ENCODE data around the gene EHD1.

Gene EHD1

GRCh38 chr11:64871492-64871891, 6.9 kb downstream of the EHD1 start:
- no peak for DNase-seq

DNA sequence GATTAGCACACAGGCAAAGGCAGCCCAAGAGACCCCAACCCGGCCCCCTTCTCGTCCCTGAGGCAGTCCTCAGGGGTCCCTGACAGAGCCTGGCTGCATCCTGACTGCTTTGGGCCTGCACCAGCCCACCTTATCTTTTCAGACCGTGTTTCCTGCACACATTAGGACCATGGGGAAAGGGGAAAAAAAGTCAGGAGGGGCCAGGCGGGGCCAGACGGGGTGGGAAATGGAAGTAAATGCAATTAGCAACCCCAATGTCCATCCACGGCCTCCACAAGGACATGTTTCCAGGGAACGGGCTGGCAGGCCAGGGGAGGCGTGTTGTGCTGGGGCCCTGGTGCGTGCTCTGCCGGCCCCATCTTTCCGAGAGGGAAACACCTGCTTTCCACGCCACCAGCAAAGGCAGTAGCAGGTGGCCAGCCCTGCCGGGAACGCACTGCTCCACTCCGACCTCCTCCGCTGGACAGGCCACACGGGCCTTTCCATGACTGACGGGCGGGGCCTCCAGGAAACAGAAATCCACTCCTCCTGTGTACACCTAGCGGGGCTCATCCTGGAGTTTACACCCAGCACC, 7.4 kb downstream of the EHD1 start:
- no peak for DNase-seq

DNA sequence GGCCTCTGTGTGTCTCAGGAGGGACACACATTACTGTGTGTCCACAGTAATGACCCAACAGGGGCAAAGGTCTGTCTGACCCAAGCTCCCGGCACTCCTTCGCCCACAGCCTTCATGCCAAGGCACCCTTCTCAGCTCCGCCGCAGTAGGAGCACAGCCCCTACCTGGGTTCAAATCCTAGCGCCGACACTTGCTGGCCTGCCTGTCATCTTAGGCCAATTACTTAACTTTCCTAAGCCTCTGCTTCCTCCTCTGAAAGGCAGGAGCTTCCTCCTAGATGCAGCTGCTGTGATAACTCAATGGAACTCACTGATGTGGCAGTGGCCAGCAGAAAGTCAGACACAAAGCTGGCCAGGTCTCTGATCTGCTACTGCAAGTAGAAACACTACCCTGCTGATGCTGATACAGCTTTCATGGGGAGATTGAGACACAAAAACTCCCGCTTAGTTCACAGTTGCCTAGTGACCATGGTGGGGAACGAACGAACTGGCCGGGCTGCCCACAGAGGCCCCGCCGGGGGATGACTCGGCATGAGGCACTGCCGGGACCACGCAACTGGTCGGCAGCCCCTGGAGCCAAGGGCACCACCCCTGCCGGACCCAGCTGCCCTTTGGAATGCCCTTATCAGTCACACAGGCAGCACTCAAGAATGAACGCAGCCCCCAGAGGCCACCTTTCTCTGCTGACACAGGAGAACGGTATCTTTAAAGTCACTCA, 8.1 kb downstream of the EHD1 start:
- DNase-seq, result no peak

GRCh38 chr11:64869571-64870175, 8.7 kb downstream of the EHD1 start:
- DNase-seq, result no peak

DNA sequence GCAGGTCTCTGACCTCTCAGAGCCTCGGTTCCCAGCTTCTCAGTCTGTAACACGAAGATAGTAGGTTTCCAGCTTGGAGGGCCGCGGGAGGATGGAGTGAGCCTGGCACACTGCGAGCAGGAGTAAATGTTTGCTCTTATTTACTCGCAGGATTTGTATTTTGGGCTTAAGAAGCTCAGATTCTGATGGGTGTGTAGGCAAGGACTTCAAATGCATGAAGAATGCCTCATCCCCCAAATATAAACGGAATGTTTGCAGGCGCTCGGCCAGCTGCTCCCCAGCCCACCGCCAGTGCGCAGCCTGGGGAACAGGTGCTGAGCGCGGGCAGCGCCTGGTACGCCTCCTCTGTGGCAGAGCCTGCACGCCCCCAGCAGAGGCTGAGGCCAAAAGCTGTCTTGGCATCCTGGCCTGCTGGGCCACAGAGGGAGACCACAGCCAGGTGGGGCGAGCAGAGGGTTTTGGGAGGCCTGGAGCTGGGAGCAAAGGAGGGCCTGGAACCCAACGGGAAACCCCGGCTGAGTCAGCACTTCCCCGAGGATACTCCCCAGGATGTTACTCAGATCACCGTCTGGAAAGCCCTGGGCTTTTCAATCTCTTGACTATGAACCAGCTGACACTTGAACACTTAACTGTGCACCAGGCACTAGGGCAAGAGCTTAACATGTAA, 9.4 kb downstream of the EHD1 start:
- DNase-seq, result no peak

- no peak for DNase-seq
Measured at GRCh38 chr11:64867748-64868462, 10.5 kb downstream of the EHD1 start.

DNA sequence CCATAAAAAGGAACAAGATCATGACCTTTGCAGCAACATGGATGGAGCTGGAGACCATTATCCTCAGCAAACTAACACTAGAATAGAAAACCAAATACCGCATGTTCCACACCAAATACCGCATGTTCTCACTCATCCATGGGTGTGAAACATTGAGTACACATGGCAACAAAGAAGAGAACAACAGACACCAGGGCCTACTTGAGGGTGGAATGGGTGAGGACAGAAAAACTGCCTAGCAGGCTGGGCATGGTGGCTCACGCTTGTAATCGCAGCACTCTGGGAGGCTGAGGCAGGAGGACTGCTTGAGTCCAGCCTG, 12.3 kb downstream of the EHD1 start:
- no peak for DNase-seq

DNA sequence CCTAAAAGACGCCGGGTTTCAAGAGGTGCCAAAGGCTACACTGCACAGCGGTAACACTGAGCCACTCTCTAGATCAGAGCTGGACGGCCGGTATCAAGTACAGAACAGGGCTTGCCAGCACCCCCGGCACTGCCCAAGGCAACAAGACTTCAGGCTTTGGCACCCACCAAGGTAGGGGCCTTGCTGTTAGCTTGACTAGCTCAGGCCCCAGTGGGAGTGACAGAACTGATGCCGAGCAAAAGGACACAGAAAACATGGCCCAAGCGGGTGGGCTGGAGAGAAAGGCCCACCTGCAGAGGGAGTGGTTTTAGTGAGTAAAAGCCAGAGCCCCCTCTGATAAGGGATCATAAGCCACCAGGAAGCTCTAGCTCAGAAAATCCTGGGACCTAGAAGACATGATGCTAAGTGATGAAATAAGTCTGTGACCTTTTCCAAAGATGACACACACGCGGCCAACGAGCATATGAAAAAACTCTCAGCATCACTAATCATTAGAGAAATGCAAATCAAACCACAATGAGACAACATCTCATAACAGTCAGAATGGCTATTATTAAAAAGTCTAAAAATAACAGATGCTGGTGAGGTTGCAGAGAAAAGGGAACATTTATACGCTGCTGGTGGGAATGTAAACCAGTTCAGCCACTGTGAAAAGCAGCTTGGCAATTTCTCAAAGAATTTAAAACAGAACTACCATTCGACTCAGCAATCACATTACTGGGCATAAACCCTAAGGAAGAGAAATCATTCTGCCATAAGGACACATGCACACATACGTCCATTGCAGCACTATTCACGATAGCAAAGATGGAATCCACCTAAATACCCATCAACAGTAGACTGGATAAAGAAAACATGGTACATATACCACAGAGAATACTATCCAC, 12.9 kb downstream of the EHD1 start:
- no peak for DNase-seq

DNA sequence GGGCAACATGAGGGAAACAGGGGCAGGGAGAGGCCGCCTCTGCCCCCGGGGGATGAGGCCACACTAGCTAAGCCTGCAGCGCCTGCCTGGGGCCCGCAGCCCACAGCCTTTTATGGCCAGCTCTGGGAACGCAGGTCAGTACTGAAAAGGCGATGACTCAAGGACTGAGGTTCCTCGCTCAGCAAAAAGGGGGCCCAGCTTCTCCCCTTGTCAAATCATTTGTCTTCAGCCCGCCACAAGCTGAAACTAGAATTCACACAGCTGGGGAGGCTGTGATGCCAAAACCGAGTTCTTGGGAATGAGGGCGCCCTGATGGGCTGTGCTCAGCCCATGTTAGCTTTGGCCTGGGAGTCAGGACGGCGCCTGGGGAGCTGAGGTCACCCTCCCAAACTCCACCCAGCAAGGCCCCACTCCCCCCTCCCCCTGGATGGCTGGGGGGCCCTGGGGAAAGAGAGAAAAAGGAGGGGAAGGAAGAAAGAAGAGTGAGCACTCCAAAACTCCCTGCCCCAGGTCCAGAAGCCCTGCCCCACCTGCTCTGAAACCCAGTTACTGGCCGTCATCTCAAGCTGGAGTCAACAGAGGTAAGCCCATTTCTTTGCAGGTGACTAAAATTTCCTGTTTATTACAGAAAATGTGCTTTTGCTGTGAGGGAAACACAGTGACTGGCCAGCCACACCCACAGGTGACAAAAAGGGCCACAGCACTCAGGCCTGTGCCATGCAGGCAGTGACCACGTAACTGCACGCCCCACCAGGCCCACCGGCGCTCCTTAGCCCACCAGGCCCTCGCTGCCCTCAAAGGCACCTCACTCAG, 13.7 kb downstream of the EHD1 start:
- DNase-seq, result no peak

- no peak for DNase-seq
Measured at GRCh38 chr11:64864135-64864472, 14.3 kb downstream of the EHD1 start.

DNA sequence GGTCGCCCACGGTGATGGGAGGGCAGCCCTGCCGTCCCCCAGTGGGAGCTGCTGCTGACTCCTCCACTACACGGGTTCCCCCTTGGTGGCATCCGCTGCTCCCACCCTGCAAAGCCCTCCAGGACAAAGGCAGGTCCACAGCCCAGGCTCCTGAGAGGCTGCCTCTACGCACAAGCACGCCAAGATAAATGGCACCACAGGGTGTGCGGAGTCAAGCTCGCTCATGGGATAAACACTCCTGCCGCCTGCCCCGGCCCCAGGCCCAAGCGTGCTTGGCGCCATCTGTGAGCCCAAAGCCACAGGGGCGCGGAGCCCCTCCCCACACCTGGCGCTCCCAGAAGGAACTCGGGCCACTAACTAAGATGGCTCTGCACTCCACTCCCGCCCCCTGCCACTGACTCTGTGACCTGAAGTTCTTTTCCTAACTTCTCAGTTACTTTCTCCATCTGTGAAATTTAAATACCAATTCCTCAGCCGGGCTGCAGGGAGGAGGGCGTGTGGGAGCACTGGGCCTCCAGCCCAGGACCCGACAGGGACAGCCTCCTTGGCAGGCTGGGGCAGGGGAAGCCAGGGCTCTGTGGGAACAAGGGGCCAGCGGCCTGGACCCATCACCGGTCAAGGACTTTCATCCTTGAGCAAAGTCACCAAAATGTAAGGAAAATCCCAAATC, 14.9 kb downstream of the EHD1 start:
- DNase-seq, result no peak

- DNase-seq, result no peak
Measured at GRCh38 chr11:64862987-64863390, 15.4 kb downstream of the EHD1 start.

GRCh38 chr11:64861227-64861975, 17.0 kb downstream of the EHD1 start:
- no peak for DNase-seq

- DNase-seq, result no peak
Measured at GRCh38 chr11:64859542-64860414, 18.6 kb downstream of the EHD1 start.

- no peak for DNase-seq
Measured at GRCh38 chr11:64858467-64859263, 19.8 kb downstream of the EHD1 start.

- DNase-seq, result no peak
Measured at GRCh38 chr11:64857485-64857884, 20.9 kb downstream of the EHD1 start.

DNA sequence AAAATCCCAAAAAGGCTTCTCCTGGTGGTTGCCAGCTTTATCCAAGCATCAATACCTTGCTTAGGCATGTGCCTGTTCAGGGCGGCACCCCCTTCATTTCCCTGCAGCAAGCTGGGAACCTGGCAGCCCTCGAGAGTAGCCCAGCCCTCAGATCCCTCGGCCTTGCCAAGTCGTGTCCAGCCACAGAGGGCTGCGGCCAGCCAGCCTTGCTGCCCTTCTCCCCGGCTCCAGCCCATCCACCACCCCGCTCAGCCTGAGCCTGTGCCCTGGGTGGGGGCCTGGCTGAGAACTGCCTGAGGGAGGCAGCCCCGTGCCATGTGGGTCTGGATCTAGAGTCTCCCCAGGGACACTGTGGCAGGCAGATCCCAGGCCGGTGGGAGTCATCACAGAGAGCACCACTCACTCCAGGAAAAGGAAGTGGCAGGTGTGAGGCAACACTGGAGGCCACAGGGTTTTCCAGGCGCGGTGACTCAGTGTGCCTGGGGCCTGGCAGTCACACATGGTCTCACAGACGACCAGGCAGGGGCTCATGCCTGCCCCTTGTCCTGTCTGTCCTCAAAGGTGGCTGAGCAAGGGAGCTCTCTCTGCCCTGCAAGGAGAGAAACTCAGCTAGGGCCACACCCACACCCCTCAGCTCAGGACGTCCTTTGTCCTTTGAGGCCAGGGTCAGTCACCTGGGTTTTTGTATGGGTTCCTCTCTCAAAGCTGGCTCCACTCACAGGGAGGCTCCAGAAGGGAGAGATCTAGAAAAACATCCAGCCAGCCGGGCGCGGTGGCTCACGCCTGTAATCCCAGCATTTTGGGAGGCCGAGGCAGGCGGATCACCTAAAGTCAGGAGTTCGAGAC, 21.8 kb downstream of the EHD1 start:
- DNase-seq, result peak in 1 of 2 donors; percentile 22
